Activated naive CD4-positive, alpha-beta T cell treated with anti-CD3 and anti-CD28 coated beads, Interleukin-2, amount 10 ng/mL, durations not matched to agents 7 days and 5 days (primary cell): ENCODE measurements around the gene PLEKHM3.
"Not testable (repeated sequence)": the region's sequence is repeated elsewhere in the genome, so short reads cannot be mapped to it uniquely, and the experiment has no call there.

Experiments
- CTCF ChIA-PET: fragments of 350-600 bp; sonication (Branson Sonifier 250); formaldehyde crosslinking; loops from one replicate; lab custom pipeline; 2021; ENCODE audit warnings: antibody characterized with exemption; lab: Charles Lee
- DNase-seq: peaks from one replicate; pipeline ENCODE4 v3.0.0-alpha.2; 2020
- H3K27ac Mint-ChIP-seq: one replicate; pipeline ENCODE4 v1.8.0; 2021; ENCODE audit warnings: mild to moderate bottlenecking, moderate library complexity, mixed read lengths
- H3K27me3 Mint-ChIP-seq: one replicate; pipeline ENCODE4 v1.8.0; 2021; ENCODE audit warnings: mild to moderate bottlenecking, mixed read lengths
- H3K36me3 Mint-ChIP-seq: one replicate; pipeline ENCODE4 v1.8.0; 2021; ENCODE audit warnings: mixed read lengths
- H3K4me1 Mint-ChIP-seq: one replicate; pipeline ENCODE4 v1.8.0; 2021; ENCODE audit warnings: mixed read lengths
- H3K4me3 Mint-ChIP-seq: one replicate; pipeline ENCODE4 v1.8.0; 2021; ENCODE audit warnings: mild to moderate bottlenecking, moderate library complexity, mixed read lengths
- H3K9me3 Mint-ChIP-seq: one replicate; pipeline ENCODE4 v1.8.0; 2021; ENCODE audit warnings: mixed read lengths

The PLEKHM3 gene

GRCh38 chr2:208024091-208024490 lies 1.2 kb downstream of the PLEKHM3 start:
- Mint-ChIP-seq H3K27ac (no peak overlapping the region), H3K4me1 (peaks cover 16% of the 10 kb centered on the region), H3K9me3 (no peaks in the 10 kb centered on the region), H3K36me3 (no peaks in the 10 kb centered on the region), H3K4me3 (no peak overlapping the region), H3K27me3 (no peaks in the 10 kb centered on the region)
- no peak for DNase-seq
- CTCF ChIA-PET = interaction anchor here (2.3 kb wide), 1 partner anchor 398 kb away, joined by 8 read pairs; the partner anchor contains the start of gene METTL21A

GRCh38 chr2:208020253-208020652 lies 5.1 kb downstream of the PLEKHM3 start:
- Mint-ChIP-seq H3K36me3 (no peaks in the 10 kb centered on the region), H3K27ac (no peak overlapping the region), H3K4me1 (peaks cover 22% of the 10 kb centered on the region), H3K9me3 (no peaks in the 10 kb centered on the region), H3K4me3 (no peak overlapping the region), H3K27me3 (no peaks in the 10 kb centered on the region)
- CTCF ChIA-PET = interaction anchor here (1.0 to 2.2 kb wide), 2 partner anchors 14 to 48 kb away, joined by 3 to 5 read pairs; no protein-coding TSS in a partner anchor
- no peak for DNase-seq

GRCh38 chr2:208018124-208018712 lies 7.1 kb downstream of the PLEKHM3 start:
- H3K27me3 Mint-ChIP-seq, CTCF ChIA-PET, H3K36me3 Mint-ChIP-seq, H3K9me3 Mint-ChIP-seq, H3K27ac Mint-ChIP-seq, DNase-seq, H3K4me3 Mint-ChIP-seq: not testable (repeated sequence)
- H3K4me1 Mint-ChIP-seq = peaks cover 22% of the 10 kb centered on the region

- no peak overlapping the region for H3K4me3 Mint-ChIP-seq
- no peak for DNase-seq
- no peaks in the 10 kb centered on the region for H3K27me3 Mint-ChIP-seq
- no peaks in the 10 kb centered on the region for H3K36me3 Mint-ChIP-seq
- H3K27ac Mint-ChIP-seq = no peak overlapping the region
- H3K9me3 Mint-ChIP-seq = no peaks in the 10 kb centered on the region
- peaks cover 22% of the 10 kb centered on the region for H3K4me1 Mint-ChIP-seq
- CTCF ChIA-PET = interaction anchor here (0.9 kb wide), 1 partner anchor 22 kb away, joined by 3 read pairs; no protein-coding TSS in a partner anchor
Observed at GRCh38 chr2:208017721-208018120, 7.6 kb downstream of the PLEKHM3 start.

GRCh38 chr2:208015475-208015874 lies 9.9 kb downstream of the PLEKHM3 start:
- no peak overlapping the region for H3K27ac Mint-ChIP-seq
- no peak overlapping the region for H3K4me3 Mint-ChIP-seq
- no peaks in the 10 kb centered on the region for H3K9me3 Mint-ChIP-seq
- H3K4me1 Mint-ChIP-seq = peaks cover 22% of the 10 kb centered on the region
- DNase-seq = no peak
- H3K36me3 Mint-ChIP-seq = no peaks in the 10 kb centered on the region
- CTCF ChIA-PET = interaction anchor here (1.7 kb wide), 1 partner anchor 26 kb away, joined by 7 read pairs; no protein-coding TSS in a partner anchor
- H3K27me3 Mint-ChIP-seq = no peaks in the 10 kb centered on the region

- Mint-ChIP-seq H3K36me3 (no peaks in the 10 kb centered on the region), H3K27me3 (no peaks in the 10 kb centered on the region), H3K9me3 (no peaks in the 10 kb centered on the region), H3K4me3 (no peak overlapping the region), H3K4me1 (peaks cover 22% of the 10 kb centered on the region), H3K27ac (no peak overlapping the region)
- CTCF ChIA-PET = no interaction called here
- no peak for DNase-seq
Observed at GRCh38 chr2:208013285-208014178, 11.8 kb downstream of the PLEKHM3 start.

GRCh38 chr2:208012449-208012848 lies 12.9 kb downstream of the PLEKHM3 start:
- peaks cover 13% of the 10 kb centered on the region for H3K4me1 Mint-ChIP-seq
- CTCF ChIA-PET = interaction anchor here (0.8 kb wide), 1 partner anchor 267 kb away, joined by 3 read pairs; no protein-coding TSS in a partner anchor
- H3K27me3 Mint-ChIP-seq = no peaks in the 10 kb centered on the region
- DNase-seq = no peak
- no peaks in the 10 kb centered on the region for H3K9me3 Mint-ChIP-seq
- H3K4me3 Mint-ChIP-seq = no peak overlapping the region
- no peak overlapping the region for H3K27ac Mint-ChIP-seq
- H3K36me3 Mint-ChIP-seq = no peaks in the 10 kb centered on the region

GRCh38 chr2:208010506-208010905 lies 14.8 kb downstream of the PLEKHM3 start:
- H3K4me3 Mint-ChIP-seq = no peak overlapping the region
- no peaks in the 10 kb centered on the region for H3K27me3 Mint-ChIP-seq
- CTCF ChIA-PET = interaction anchor here (1.2 to 2.1 kb wide), 2 partner anchors 10 to 265 kb away, joined by 3 to 4 read pairs; no protein-coding TSS in a partner anchor
- peaks cover 9% of the 10 kb centered on the region for H3K4me1 Mint-ChIP-seq
- H3K27ac Mint-ChIP-seq = no peak overlapping the region
- no peaks in the 10 kb centered on the region for H3K36me3 Mint-ChIP-seq
- DNase-seq = no peak
- H3K9me3 Mint-ChIP-seq = no peaks in the 10 kb centered on the region

- no peaks in the 10 kb centered on the region for H3K27me3 Mint-ChIP-seq
- H3K27ac Mint-ChIP-seq = no peak overlapping the region
- DNase-seq = no peak
- no peaks in the 10 kb centered on the region for H3K36me3 Mint-ChIP-seq
- no peaks in the 10 kb centered on the region for H3K9me3 Mint-ChIP-seq
- CTCF ChIA-PET = interaction anchor here (1.4 kb wide), 1 partner anchor 34 kb away, joined by 5 read pairs; no protein-coding TSS in a partner anchor
- no peak overlapping the region for H3K4me3 Mint-ChIP-seq
- H3K4me1 Mint-ChIP-seq = no peaks in the 10 kb centered on the region
Observed at GRCh38 chr2:208006833-208007232, 18.5 kb downstream of the PLEKHM3 start.

GRCh38 chr2:208006337-208006736 lies 19.0 kb downstream of the PLEKHM3 start:
- Mint-ChIP-seq H3K4me3 (no peak overlapping the region), H3K27me3 (no peaks in the 10 kb centered on the region), H3K27ac (no peak overlapping the region), H3K9me3 (no peaks in the 10 kb centered on the region), H3K4me1 (no peaks in the 10 kb centered on the region), H3K36me3 (no peaks in the 10 kb centered on the region)
- no peak for DNase-seq
- CTCF ChIA-PET = interaction anchor here (1.4 kb wide), 1 partner anchor 34 kb away, joined by 5 read pairs; no protein-coding TSS in a partner anchor

GRCh38 chr2:208001924-208002323 lies 23.4 kb downstream of the PLEKHM3 start:
- no peaks in the 10 kb centered on the region for H3K36me3 Mint-ChIP-seq
- H3K4me3 Mint-ChIP-seq = no peak overlapping the region
- H3K27me3 Mint-ChIP-seq = no peaks in the 10 kb centered on the region
- CTCF ChIA-PET = no interaction called here
- H3K9me3 Mint-ChIP-seq = no peaks in the 10 kb centered on the region
- DNase-seq = no peak
- H3K27ac Mint-ChIP-seq = no peak overlapping the region
- H3K4me1 Mint-ChIP-seq = no peaks in the 10 kb centered on the region

- Mint-ChIP-seq H3K27me3 (no peaks in the 10 kb centered on the region), H3K9me3 (no peaks in the 10 kb centered on the region), H3K4me1 (peaks cover 2% of the 10 kb centered on the region), H3K36me3 (no peaks in the 10 kb centered on the region), H3K4me3 (no peak overlapping the region), H3K27ac (no peak overlapping the region)
- no peak for DNase-seq
- CTCF ChIA-PET = interaction anchor here (1.4 kb wide), 1 partner anchor 9 kb away, joined by 3 read pairs; no protein-coding TSS in a partner anchor
Observed at GRCh38 chr2:208000701-208001395, 24.5 kb downstream of the PLEKHM3 start.

- Mint-ChIP-seq H3K27ac (no peak overlapping the region), H3K4me1 (peaks cover 2% of the 10 kb centered on the region), H3K4me3 (no peak overlapping the region), H3K27me3 (no peaks in the 10 kb centered on the region), H3K9me3 (no peaks in the 10 kb centered on the region), H3K36me3 (no peaks in the 10 kb centered on the region)
- DNase-seq = no peak
- CTCF ChIA-PET = interaction anchor here (2.1 kb wide), 1 partner anchor 24 kb away, joined by 10 read pairs; no protein-coding TSS in a partner anchor
Observed at GRCh38 chr2:207996848-207997247, 28.5 kb downstream of the PLEKHM3 start.

GRCh38 chr2:207995887-207996286 lies 29.4 kb downstream of the PLEKHM3 start:
- no peaks in the 10 kb centered on the region for H3K36me3 Mint-ChIP-seq
- H3K27ac Mint-ChIP-seq = no peak overlapping the region
- H3K27me3 Mint-ChIP-seq = no peaks in the 10 kb centered on the region
- peaks cover 2% of the 10 kb centered on the region for H3K4me1 Mint-ChIP-seq
- CTCF ChIA-PET = interaction anchor here (0.7 to 2.1 kb wide), 2 partner anchors 21 to 23 kb away, joined by 3 to 10 read pairs; no protein-coding TSS in a partner anchor
- no peaks in the 10 kb centered on the region for H3K9me3 Mint-ChIP-seq
- DNase-seq = no peak
- H3K4me3 Mint-ChIP-seq = no peak overlapping the region
